Measurements from ENCODE around the gene DDOST. TPM values are rescaled to one million over a fixed set of nuclear protein-coding genes. Genes with fewer than 3 reads are reported as not detected.

DDOST gene
- total RNA-seq: 161 TPM
- long read RNA-seq, transcript DDOST-202 (11 exons, 2,126 nt): major isoform, 382 of 411 reads
- long read RNA-seq, partial matches to known transcripts: 15 of 411 reads
- long read RNA-seq, other reads (novel, unspliced or antisense): 14 of 411 reads

DNA sequence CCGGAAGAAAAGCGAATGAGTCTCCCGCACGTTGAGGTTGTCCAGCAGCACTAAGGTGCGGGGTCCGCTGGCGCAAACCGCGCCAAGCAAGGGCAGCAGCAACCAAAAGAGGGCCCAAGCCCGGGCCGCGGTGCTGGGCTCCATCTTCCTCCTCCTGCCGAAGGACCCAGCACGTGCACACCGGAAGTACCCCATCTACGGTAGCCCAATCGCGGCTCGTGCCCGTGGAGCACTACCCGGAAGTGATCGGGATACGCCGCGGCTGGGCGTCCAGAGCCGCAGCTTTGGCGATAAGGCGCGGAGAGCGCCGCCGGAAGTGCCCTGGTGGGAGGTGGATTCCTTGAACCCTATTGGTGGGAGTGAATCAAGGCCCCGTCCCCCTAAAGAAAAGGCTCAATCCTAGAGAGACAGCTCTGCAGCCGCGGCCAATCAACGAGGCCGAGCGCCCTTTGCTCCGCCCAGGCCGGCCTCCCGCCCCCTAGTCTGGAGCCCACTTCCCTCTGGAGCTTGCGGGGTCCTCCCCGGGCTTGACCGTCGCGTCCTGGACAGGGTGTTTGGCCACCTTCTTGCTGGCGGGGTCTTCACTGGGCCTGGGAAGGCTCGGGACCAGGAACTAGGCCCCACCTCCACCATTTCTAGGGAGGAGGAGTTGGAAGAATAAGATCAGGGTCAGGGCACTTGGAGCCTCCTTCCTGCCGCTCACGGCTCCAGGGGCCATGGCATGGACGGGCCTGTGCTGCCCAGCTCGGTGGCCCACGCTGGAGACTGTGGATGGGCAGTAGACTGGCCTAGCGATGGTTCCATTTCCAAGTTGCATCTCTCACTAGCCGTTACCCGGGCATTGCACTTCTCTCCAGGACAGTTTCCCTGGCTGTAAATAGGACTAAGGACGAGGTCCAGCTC, at the start of gene DDOST:
DDOST (minus strand) TSS at position 163 of the 903 bp plus-strand sequence; CDS start at position 144, 19 bp downstream.
- TF ChIP-seq, protein P1, sequence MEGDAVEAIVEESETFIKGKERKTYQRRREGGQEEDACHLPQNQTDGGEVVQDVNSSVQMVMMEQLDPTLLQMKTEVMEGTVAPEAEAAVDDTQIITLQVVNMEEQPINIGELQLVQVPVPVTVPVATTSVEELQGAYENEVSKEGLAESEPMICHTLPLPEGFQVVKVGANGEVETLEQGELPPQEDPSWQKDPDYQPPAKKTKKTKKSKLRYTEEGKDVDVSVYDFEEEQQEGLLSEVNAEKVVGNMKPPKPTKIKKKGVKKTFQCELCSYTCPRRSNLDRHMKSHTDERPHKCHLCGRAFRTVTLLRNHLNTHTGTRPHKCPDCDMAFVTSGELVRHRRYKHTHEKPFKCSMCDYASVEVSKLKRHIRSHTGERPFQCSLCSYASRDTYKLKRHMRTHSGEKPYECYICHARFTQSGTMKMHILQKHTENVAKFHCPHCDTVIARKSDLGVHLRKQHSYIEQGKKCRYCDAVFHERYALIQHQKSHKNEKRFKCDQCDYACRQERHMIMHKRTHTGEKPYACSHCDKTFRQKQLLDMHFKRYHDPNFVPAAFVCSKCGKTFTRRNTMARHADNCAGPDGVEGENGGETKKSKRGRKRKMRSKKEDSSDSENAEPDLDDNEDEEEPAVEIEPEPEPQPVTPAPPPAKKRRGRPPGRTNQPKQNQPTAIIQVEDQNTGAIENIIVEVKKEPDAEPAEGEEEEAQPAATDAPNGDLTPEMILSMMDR (IDR thresholded peaks at IDR 0.05): peak; percentile 52
- ATAC-seq: peak; percentile 98
- H3K36me3 ChIP-seq: peaks cover 31% of the 10 kb centered on the region
- H3K4me1 ChIP-seq: peaks cover 18% of the 10 kb centered on the region
- H3K27me3 ChIP-seq: no peaks in the 10 kb centered on the region
- peak; percentile 99 for DNase-seq
- H3K27ac ChIP-seq: peak within 1 kb of the TSS; percentile 87
- intact Hi-C loops (cut with DNase I): no loop called here
- peak within 1 kb of the TSS; percentile 99 for H3K4me3 ChIP-seq
- H3K9me3 ChIP-seq: no peaks in the 10 kb centered on the region

- TF ChIP-seq, protein P1 (IDR thresholded peaks at IDR 0.05): no peak
- Histone ChIP-seq H3K9me3 (no peaks in the 10 kb centered on the region), H3K4me3 (no peak overlapping the region), H3K27me3 (peaks cover 18% of the 10 kb centered on the region), H3K4me1 (no peaks in the 10 kb centered on the region), H3K36me3 (no peaks in the 10 kb centered on the region), H3K27ac (no peak overlapping the region)
- intact Hi-C loops (cut with DNase I): no loop called here
- DNase-seq (no peak), ATAC-seq (no peak)
These were observed 49.5 kb upstream of the DDOST start for GRCh38 chr1:20710469-20711284.

DNA sequence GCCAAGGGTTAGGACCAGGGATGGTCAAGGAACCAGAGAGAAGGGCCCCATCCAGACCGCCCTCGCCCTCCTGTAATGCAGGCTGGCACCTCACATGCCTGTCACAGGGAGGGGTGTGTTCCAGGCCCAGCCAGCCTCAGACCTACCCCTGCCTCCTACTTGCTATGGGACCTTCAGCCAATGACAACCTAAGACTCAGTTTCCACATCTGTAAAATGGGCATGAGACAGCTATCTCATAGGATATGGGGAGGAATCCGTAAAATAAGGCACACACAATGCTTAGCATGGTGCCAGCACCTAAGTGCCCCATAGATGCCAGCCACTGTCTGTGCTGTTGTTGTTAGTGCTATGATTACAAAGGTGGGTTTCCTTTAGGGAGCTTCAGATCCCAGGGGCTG, 48.7 kb upstream of the DDOST start:
- Histone ChIP-seq H3K9me3 (no peaks in the 10 kb centered on the region), H3K27ac (no peak overlapping the region), H3K4me1 (no peaks in the 10 kb centered on the region), H3K27me3 (peaks cover 10% of the 10 kb centered on the region), H3K36me3 (no peaks in the 10 kb centered on the region), H3K4me3 (no peak overlapping the region)
- ATAC-seq (no peak), DNase-seq (peak; percentile 46)
- intact Hi-C loops (cut with DNase I): no loop called here
- TF ChIP-seq, protein P1 (IDR thresholded peaks at IDR 0.05): no peak

- ATAC-seq: no peak
- intact Hi-C loops (cut with DNase I): no loop called here
- no peaks in the 10 kb centered on the region for H3K4me1 ChIP-seq
- TF ChIP-seq, protein P1 (IDR thresholded peaks at IDR 0.05): no peak
- no peak overlapping the region for H3K4me3 ChIP-seq
- H3K9me3 ChIP-seq: no peaks in the 10 kb centered on the region
- peaks cover 9% of the 10 kb centered on the region for H3K27me3 ChIP-seq
- H3K27ac ChIP-seq: no peak overlapping the region
- DNase-seq: no peak
- no peaks in the 10 kb centered on the region for H3K36me3 ChIP-seq
These were observed 47.7 kb upstream of the DDOST start for GRCh38 chr1:20708891-20709290.

DNA sequence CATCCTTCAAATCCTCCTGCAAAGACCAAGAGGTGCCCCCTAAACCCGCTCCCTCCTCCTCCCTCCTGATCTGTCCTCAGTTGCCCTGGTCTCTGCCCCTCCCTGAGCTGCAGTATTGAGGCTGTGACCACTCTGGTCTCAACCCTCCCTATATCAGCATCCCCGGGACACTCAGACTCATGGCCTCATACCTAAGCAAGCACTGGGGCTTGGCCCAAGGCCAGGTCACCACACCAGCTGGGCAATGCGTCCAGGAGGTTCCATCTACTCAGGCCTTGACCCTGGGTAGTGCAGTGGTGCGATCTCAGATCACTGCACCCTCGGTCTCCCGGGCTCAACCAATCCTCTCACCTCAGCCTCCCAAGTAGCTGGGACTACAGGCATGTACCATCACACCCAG, 46.9 kb upstream of the DDOST start:
- no peak for DNase-seq
- TF ChIP-seq, protein P1 (IDR thresholded peaks at IDR 0.05): no peak
- no peak overlapping the region for H3K4me3 ChIP-seq
- no peaks in the 10 kb centered on the region for H3K36me3 ChIP-seq
- ATAC-seq: no peak
- no peaks in the 10 kb centered on the region for H3K9me3 ChIP-seq
- no peaks in the 10 kb centered on the region for H3K4me1 ChIP-seq
- H3K27me3 ChIP-seq: peaks cover 9% of the 10 kb centered on the region
- intact Hi-C loops (cut with DNase I): no loop called here
- H3K27ac ChIP-seq: no peak overlapping the region
